Femur (tissue), 1 donor: ENCODE data around the gene SLC17A8.

Experiments used
- DNase-seq: peaks from one replicate; pipeline ENCODE4 v3.0.0-alpha.2; 2017

Gene SLC17A8

DNA sequence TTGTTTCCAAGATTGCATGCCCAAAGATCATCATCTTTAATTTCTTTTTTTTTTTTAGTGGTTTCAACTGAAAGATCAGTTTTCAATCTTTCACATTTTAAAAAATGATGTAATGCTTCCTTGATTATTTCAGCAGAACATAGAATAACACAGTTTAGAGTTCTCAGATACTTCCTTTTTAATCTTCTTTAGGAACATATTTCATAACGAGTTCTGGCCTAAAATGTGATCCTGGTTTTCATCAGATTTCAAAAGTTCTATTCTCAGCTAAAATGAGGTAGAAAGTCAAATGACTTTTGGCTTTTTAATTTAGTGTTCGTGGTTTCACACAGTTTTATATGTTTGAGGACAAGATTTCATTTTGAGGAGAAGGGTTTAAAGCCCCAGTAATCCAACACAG, 76.8 kb downstream of the SLC17A8 start:
- no peak for DNase-seq

DNA sequence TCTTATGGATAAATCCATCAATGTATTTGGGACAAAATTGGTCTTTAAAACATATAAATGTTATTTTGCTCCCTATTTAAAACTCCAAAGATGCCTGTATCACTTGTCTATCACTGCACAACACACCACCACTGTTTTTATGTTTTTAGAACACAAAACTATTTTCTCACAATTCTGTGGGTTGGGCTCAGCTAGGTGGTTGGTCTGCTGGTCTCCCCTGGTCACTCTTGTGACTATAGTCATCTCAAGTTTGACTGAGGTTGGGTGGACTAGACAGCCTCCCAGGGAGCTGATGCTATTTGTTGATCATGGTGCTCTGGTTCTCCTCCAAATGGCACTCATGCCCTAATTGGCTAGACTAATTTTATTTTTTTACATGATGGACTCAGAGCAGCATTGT, 77.3 kb downstream of the SLC17A8 start:
- no peak for DNase-seq

DNA sequence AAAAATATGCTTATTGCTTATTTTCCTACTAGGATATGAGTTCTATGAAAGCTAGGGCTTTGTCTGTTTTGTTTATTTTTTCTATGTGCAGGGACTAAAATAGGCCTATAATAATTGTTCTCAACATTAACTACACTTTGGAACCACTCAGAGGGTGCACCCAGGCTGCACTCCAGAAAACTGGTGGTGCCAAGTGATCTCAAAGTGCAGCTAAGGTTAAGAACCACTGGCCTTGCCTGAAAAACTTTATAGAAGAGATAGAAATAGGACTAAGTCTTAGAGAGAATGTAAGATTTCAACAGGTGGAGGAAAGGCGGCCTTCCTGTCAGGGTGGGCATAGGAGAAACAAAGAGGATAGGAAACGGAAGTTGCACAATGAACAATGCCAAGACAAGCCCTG, 79.1 kb downstream of the SLC17A8 start:
- DNase-seq, result no peak

DNA sequence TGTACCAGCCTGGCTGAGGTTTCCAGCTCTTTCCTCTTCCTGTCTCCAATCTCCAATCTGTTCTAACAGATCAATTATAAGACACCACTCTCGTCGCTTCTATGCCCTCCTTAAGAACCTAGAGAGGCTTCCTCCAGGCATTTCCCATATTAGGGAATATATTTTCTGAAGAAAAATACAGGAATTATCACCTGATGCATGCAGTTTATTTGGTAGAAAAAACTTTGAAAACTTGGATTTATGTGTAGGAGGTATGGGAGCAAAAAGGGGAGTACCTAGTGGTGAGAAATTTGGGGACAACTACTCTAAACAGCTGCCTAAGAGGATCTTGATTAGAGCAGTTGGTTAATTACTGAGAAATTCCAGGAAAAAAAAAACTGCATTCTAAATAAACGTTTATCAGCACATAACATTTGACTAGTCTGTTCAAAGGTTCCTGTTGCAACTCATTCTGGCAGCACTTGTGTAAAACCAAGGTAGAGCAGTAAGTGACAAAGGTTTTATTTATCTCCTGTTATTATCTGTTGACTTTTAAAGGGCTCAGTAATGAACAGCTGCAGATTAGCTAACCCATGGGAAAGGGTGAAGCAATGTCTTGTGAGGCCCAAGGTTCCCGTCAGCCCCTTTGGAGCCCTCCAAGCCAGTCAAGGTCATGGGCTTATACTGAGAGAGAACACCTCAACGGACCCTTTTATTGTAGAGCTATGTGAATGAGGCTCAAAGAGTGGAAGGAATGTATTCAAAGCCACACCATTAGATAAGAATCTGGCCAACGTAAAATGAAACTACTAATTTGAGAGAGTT, 80.4 kb downstream of the SLC17A8 start:
- no peak for DNase-seq

DNA sequence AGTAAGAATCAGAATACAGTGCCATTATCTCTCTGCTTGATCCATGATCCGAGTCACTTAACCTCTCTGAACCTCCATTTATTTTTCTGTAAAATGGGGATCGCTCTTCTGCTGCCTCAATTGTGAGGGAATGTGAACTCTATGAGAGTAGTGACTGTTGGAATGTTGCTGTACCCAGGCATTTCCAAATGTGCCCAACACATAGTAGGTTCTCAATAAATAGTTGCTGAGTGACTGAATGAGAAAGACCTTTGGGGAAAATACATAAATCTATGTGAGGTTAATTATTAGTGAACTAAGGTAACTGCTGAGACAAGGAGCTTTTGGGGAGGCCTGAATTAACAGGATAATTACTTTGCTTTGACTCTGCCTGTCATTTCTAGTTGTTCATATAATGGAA, 82.9 kb downstream of the SLC17A8 start:
- DNase-seq, result no peak

DNA sequence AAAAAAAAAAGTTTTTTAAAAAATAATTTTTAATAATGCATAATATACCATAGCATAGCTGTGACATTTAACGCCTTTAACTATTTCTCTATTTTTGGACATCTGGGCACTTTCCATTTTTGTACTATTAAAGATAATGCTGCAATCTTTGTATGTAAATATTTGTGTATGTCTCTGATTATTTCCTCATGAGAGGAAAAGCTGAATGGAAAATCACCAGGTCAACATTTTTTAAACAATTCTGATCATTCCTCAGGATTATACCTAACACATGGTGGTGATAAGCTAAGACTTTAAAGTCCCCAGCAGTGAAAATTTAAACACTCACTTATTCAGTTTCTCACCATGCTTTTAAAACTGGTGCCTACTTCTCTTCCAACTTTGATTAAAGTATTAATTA, 85.5 kb downstream of the SLC17A8 start:
- no peak for DNase-seq

DNA sequence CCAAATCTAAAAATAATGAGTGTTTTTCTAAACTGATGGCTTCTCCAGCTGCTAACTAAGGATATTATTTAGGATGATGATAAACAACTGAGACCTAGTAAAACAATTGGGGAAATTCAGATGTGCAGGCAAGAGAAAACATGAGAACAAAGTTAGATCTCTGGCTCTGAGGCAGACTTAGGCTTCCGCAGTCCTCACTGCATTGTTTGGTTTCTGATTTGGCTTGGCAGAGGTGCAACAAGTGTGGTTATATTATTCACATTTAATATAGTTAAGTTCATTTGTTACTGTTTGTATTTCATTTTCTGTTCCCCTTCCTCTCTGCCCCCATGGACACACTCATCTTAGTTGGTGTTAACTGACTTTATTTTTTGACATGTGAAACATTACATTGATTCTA, 86.6 kb downstream of the SLC17A8 start:
- no peak for DNase-seq

DNA sequence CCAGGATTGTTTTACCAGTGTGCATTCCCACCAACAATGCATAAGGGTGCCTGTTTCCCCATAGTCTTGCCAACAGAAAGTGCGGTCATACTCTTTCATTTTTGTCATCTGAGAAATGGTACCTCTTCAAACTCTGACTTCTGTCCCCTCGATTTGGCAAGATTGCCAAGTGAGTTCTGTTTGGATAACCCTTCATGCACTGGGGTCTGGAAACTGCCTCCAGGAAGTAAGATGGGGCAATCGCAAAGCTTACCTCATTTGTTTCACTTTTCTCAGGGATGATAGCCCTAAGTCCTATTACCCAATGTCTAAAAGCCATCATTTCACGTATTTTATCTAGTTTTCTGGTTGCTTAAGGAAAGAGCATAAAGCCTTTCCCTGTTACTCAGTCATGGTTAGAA, 88.2 kb downstream of the SLC17A8 start:
- DNase-seq, result no peak

DNA sequence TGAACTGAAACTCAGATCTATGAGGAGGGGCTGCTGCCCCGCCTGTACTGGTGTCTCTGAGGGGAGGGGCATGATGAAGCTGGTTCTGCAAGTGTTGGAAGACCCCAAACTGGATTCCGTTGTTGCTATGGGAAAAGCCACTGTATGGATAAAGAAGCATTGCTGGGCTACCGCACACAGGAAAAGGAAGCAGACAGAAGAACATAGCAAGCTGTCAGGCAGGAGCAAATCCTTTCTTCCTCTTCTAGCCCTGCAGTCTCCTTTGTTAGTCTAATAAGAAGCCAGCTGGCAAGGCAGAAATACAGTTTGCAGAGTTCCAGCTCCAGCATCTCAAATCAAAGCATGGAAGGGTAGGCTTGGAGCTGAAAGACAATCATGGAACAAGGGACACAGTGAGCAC, 90.5 kb downstream of the SLC17A8 start:
- DNase-seq, result no peak

DNA sequence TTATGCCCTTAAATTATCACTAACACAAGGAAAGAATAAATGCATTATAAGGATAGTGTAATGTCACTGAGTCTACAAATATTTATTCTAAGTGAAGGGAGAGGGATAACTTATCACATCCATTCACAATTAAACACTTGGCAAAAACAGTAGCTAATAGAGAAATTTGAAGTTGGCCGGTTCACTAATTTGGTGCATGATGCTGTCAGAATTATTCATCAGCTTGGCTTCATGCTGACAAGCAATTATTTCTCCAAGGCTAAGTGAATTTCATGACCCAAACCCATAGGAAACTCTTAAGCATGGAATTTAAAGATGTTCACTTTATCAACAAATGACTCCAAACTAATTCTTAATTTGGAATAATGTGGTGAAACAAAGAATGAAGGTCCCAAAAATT, 91.8 kb downstream of the SLC17A8 start:
- DNase-seq, result no peak

DNA sequence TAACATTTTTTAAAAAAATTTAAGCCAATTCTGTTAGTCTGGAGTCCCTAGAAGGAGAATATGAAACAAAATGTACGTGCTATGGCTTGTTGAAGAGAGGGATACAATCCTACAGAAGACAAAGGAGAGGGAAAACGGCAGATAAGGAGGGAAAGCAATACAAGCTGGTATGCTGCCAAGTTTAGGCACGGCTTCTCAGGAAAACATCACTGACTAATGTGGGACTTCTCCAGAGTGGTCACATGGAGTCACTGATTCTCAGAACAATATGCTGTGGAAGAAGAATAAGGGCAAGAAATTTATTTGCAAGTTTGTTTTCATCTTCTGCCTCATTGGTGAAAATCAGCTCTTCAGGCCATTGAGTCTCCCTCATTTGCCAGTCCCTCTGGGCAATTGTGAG, 93.9 kb downstream of the SLC17A8 start:
- no peak for DNase-seq

DNA sequence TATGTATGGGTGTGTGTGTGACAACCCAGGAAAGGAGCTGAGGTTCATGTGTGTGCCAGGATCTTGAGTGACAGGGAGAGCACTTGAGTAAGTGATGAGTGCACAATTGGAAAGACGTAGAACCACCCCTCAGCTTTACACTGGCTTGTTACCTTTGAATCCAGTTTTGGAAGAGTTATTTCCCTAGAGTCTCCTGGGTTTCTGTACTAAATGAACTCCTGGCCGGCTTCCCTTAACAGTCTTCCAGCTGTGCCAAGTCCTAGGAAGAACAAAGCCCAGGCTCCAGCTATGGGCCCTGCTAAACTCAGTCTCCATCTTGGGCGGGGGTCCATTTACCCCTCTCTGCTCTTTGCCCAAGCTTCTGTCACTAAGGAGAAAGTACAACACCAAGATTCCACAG, 97.1 kb downstream of the SLC17A8 start:
- DNase-seq, result no peak

DNA sequence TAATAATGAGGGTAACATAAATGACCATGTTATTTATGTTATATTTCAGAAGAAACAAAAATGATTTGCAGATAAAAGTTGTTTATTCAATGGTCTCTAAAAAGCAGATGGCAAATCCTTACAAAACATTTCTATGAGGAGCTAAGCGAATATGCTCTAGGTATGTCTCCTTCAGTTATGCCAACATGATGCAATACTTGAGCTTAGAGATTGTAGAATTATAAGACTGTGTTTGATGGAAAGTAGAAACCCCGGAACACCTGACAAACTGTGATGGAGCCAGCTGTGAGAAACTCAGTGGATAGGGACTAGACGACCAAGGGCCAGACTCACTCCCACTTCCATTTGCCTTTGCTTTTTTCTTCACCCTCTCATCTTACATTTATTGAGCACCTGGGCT, 99.0 kb downstream of the SLC17A8 start:
- DNase-seq, result no peak

DNA sequence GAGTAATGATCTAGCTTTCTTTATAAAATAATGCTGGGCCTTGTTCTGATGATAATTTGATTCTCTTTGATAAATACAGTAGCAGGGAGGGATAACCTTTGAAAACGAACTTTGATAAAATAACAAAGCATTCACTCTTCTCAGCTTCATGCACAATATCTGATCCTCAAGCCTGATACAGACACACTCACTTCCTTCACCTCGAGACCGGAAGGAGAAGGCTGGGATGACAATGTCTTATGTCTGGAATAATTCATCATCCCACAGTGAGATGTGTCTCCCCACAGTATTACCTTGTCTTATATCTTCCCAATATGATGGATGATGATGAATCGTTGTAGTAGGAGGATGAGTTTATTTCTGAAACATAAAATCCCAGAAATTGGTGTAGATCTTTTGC, 101.3 kb downstream of the SLC17A8 start:
- DNase-seq, result no peak

DNA sequence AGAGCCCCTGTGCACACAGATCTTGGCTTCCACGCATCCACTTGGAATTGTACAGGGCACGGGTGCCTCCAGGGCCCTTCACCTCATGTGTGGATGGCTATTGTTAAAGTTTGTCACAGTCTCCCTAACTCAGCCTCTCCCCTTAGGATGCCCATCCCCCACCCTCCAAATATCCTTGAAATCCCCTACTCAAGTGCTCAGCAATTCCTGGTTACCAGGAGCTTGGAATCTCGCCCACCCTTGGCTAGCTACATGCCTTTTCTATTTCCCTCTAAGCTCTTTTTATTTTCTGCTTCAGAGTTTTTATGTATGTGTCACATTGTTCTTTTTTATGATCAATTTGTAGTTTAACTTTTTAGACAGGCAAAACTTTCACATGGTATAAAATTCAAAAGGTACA, 103.8 kb downstream of the SLC17A8 start:
- no peak for DNase-seq

DNA sequence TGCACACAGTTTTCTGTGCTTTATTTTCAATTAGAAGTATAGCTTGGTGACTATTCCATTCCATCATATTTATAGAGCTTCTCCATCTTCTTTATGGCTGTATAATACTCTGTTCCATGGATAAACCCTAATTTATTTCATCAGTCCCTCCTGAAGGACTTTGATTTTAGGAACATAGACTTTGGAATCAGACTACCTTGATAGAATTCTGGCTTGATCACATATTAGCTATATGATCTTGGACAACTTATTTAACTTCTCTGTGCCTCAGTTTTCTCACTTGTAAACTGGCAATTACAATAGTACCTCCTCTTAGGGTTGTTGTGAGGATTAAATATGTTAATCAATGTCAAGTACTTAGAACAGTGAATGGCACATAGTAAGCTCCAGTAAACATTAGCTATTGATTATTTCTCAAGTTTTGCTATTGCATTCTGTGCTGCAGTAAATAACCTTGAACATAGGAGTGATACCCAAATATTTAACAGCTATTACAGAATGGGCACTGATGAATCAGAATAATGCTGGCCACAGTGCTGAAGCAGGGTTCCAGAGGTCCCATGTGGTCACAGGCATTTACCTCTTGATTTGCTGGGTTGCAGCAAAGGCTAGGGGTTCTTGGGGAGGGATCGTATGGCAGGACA, 104.6 kb downstream of the SLC17A8 start:
- no peak for DNase-seq

DNA sequence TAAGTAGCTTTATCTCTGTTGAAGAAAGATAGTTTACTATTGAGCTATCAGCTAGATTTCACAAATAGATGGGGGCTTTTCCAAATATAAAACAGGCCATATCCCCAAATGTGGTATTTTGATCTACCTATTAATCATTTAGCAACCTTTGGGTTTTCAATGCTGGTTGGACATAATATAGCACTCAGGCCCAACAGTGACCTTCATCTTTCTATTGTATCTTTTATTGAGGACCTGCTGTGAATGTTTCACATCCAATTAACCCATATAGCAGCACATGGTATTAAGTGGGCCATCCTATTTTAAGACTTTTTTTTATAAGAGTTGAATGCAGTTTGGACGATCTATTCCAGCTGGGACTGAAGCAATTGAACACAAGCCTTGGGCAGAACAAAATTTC, 106.8 kb downstream of the SLC17A8 start:
- DNase-seq, result no peak

DNA sequence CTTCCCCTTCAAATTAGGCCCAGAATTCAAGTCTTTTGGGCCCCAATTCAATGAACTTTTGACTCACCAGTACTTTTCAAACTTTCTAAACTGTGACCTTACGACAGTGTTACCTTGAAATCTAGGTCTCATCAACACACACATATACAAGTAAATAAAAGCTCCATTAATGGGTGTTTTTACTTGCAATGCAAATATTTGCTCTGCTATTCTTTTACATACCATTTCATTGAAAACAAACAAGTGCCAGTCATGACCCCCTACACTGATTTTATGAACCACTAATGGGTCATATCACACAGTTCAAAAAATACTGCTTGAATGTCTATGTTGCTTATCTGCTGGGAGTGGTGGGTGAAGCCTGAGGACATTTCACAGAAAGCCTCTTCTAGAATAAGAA, 107.7 kb downstream of the SLC17A8 start:
- DNase-seq, result no peak

DNA sequence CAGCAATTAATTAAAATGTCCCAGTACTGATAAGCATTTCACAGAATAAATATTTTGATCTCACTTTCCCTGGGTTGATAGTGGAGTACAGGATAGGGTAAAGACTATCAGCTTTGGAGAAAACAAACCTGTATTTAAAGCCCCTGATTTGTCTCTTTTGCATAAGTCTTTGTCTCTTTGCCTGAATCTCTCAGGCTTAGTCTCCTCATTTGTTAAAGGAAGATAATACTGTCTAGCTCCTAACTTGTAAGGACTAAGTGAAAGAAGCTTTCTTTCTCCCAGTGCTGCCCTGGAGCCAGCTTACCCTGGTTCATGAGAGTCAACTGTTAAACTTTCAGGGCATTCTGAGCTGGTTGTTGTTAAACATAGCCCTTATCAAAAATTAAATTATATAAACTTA, 111.3 kb downstream of the SLC17A8 start:
- no peak for DNase-seq
